ENCODE results near the gene TUBGCP2. TPM values are rescaled to one million over a fixed set of nuclear protein-coding genes. Genes with fewer than 3 reads are reported as not detected.

TUBGCP2 gene
- total and polyA plus RNA-seq, 2 of the 13 experiments (the other 11 are each of a cell fraction or from before 2014, with no cell fraction given) = 21.3 to 34.5 TPM

DNA sequence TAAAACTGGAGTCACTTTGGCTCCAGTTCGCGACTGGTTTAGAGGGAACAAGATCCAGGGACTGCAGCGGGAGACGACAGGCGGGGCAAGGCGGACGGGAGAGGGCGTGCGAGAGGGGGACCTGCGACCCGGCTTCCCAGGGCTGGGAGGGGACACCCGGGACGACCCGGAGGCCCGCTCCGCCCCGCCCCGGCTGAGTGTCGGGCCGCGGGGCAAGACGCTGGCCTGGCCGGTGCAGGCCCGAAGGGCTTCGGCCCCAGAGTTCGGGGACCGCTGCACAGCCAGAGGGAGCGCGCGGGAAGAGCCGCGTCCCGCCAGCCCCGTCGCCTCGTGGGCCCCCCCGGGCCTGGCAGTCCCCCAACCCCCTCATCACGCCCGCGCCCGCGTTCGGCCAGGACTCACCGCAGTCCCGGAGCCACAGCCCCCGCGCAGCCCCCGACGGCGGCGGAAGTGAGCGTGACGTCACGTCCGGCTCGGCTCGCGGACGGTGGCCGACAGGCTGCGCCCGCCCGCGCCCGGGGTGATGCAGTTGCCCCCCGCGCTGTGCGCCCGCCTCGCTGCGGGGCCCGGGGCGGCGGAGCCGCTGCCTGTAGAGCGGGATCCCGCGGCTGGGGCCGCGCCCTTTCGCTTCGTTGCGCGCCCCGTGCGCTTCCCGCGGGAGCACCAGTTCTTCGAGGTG, at the start of gene TUBGCP2, which contains the start of gene ZNF511 (continued):
- TF ChIP-seq, protein P1, sequence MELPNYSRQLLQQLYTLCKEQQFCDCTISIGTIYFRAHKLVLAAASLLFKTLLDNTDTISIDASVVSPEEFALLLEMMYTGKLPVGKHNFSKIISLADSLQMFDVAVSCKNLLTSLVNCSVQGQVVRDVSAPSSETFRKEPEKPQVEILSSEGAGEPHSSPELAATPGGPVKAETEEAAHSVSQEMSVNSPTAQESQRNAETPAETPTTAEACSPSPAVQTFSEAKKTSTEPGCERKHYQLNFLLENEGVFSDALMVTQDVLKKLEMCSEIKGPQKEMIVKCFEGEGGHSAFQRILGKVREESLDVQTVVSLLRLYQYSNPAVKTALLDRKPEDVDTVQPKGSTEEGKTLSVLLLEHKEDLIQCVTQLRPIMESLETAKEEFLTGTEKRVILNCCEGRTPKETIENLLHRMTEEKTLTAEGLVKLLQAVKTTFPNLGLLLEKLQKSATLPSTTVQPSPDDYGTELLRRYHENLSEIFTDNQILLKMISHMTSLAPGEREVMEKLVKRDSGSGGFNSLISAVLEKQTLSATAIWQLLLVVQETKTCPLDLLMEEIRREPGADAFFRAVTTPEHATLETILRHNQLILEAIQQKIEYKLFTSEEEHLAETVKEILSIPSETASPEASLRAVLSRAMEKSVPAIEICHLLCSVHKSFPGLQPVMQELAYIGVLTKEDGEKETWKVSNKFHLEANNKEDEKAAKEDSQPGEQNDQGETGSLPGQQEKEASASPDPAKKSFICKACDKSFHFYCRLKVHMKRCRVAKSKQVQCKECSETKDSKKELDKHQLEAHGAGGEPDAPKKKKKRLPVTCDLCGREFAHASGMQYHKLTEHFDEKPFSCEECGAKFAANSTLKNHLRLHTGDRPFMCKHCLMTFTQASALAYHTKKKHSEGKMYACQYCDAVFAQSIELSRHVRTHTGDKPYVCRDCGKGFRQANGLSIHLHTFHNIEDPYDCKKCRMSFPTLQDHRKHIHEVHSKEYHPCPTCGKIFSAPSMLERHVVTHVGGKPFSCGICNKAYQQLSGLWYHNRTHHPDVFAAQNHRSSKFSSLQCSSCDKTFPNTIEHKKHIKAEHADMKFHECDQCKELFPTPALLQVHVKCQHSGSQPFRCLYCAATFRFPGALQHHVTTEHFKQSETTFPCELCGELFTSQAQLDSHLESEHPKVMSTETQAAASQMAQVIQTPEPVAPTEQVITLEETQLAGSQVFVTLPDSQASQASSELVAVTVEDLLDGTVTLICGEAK (IDR thresholded peaks at IDR 0.05) = no peak
- TF ChIP-seq, protein P1 (CRISPR knock-in tag; IDR thresholded peaks at IDR 0.05) = peak; percentile 26; the same call in 1 of the 2 replicates
- TF ChIP-seq KDM6A (CRISPR knock-in tag; IDR thresholded peaks at IDR 0.05; ENCODE audit: low read depth) (no peak), MZF1 (CRISPR knock-in tag; IDR thresholded peaks at IDR 0.05; ENCODE audit: borderline replicate concordance) (no peak), EED (CRISPR knock-in tag; IDR thresholded peaks at IDR 0.05) (peak; percentile 75; the same call in 1 of the 2 replicates), SMAD9 (CRISPR knock-in tag; IDR thresholded peaks at IDR 0.05) (no peak), PHB2 (IDR thresholded peaks at IDR 0.05; ENCODE audit: partially characterized antibody) (no peak), SOX13 (IDR thresholded peaks at IDR 0.05) (no peak), SOX13 (CRISPR knock-in tag; conservative IDR thresholded peaks at IDR 0.05 in 1 of 2, IDR thresholded peaks at IDR 0.05 in 1 of 2) (no peak), ZNF670 (CRISPR knock-in tag; IDR thresholded peaks at IDR 0.05; ENCODE audit: borderline replicate concordance) (no peak), NFIC (IDR thresholded peaks at IDR 0.05; ENCODE audit: low read length) (no peak), NR3C1 (CRISPR knock-in tag; IDR thresholded peaks at IDR 0.05) (no peak), ZNF180 (CRISPR knock-in tag; IDR thresholded peaks at IDR 0.05; ENCODE audit: borderline replicate concordance, low read depth) (no peak), ZNF563 (CRISPR knock-in tag; IDR thresholded peaks at IDR 0.05) (peak; percentile 80; the same call in 1 of the 2 replicates), ZNF790 (CRISPR knock-in tag; IDR thresholded peaks at IDR 0.05; ENCODE audit: borderline replicate concordance) (no peak), HNRNPK (IDR thresholded peaks at IDR 0.05; ENCODE audit: low read depth, low read length, poor library complexity, severe bottlenecking) (peak; percentile 69)
- TF ChIP-seq, protein P2, sequence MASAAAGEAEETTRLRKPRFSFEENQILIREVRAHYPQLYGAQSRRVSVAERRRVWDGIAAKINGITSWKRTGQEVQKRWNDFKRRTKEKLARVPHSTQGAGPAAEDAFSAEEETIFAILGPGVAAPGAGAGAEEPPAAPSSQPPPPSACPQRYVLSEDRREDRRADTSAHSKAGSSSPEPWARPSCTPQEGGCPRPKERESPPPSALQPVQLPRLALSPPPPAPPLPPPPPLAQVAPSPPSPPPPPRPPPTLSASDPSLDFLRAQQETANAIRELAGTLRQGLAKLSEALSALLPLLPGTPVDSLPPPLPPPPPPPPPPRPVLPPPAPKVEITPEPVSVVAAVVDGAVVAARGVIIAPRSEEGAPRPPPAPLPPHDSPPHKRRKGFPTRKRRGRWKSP (CRISPR knock-in tag; IDR thresholded peaks at IDR 0.05) = no peak
- TF ChIP-seq, protein P3, sequence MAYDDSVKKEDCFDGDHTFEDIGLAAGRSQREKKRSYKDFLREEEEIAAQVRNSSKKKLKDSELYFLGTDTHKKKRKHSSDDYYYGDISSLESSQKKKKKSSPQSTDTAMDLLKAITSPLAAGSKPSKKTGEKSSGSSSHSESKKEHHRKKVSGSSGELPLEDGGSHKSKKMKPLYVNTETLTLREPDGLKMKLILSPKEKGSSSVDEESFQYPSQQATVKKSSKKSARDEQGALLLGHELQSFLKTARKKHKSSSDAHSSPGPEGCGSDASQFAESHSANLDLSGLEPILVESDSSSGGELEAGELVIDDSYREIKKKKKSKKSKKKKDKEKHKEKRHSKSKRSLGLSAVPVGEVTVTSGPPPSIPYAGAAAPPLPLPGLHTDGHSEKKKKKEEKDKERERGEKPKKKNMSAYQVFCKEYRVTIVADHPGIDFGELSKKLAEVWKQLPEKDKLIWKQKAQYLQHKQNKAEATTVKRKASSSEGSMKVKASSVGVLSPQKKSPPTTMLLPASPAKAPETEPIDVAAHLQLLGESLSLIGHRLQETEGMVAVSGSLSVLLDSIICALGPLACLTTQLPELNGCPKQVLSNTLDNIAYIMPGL (CRISPR knock-in tag; IDR thresholded peaks at IDR 0.05; ENCODE audit: borderline replicate concordance in 1 of 2, low read depth in 1 of 2) = no peak; a peak in 1 of 4 replicates
